Iris pigment epithelial cell (primary cell): ENCODE data around the gene SNAPC4.
"Not testable (repeated sequence)": the region's sequence is repeated elsewhere in the genome, so short reads cannot be mapped to it uniquely, and the experiment has no call there.

Experiments
- DNase-seq: peaks from one replicate; pipeline ENCODE4 v3.0.0-alpha.2; 2011; ENCODE audit warnings: low read depth

Gene SNAPC4

DNA sequence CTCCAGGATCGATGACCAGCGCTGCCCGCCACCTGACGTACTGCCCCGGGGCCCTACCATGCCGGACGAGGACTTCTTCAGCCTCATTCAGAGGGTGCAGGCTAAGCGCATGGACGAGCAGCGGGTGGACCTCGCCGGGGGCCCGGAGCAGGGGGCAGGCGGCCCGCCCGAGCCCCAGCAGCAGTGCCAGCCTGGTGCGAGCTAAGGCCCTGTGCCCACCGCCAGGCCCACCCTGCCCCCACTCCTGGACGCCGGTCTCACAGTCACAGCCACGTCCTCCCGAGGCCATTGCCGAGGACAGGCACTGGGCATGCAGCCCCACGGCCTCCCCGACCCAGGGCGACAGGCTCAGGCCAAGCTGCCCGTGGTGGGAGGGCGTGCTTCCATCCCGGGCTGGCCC is 42.0 kb downstream of the SNAPC4 start:
- DNase-seq, result no peak

GRCh38 chr9:136357202-136357725 is 42.7 kb downstream of the SNAPC4 start:
- no peak for DNase-seq

DNA sequence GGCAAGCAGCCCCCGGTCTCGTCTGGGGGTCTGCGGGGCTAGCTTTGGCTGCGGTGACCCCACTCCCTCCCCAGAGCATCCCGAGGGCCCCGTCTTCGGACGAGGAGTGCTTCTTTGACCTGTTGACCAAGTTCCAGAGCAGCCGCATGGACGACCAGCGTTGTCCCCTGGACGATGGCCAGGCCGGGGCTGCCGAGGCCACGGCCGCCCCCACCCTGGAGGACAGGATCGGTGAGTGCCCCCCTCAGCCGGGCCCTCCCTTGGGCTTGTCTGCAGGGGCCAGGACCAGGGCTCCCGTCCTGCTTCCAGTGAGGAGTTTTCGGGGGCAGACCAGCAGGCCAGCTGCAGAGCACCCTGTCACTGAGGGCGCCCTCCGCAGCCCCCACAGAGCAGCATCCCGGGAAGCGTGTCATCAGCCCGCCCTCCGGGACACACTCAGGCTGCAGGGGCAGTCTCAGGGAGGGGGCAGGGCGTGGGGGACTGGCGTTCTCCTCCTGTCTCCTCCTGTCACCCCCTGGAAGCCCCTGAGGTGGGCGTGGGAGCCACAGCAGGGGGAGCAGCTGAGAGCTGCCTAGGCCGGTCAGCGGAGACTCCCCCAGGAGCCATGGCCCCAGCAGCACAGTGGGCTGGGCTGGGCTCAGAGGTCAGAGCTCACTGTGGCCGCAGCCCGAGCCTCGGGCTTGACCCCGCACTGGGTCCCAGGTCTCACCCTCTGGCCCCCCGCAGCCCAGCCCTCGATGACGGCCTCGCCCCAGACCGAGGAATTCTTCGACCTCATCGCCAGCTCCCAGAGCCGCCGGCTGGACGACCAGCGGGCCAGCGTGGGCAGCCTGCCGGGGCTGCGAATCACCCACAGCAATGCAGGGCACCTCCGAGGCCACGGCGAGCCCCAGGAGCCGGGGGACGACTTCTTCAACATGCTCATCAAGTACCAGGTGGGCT is 44.1 kb downstream of the SNAPC4 start:
- DNase-seq, result no peak

- DNase-seq, result no peak
Observed at GRCh38 chr9:136354592-136355085, 45.3 kb downstream of the SNAPC4 start.

DNA sequence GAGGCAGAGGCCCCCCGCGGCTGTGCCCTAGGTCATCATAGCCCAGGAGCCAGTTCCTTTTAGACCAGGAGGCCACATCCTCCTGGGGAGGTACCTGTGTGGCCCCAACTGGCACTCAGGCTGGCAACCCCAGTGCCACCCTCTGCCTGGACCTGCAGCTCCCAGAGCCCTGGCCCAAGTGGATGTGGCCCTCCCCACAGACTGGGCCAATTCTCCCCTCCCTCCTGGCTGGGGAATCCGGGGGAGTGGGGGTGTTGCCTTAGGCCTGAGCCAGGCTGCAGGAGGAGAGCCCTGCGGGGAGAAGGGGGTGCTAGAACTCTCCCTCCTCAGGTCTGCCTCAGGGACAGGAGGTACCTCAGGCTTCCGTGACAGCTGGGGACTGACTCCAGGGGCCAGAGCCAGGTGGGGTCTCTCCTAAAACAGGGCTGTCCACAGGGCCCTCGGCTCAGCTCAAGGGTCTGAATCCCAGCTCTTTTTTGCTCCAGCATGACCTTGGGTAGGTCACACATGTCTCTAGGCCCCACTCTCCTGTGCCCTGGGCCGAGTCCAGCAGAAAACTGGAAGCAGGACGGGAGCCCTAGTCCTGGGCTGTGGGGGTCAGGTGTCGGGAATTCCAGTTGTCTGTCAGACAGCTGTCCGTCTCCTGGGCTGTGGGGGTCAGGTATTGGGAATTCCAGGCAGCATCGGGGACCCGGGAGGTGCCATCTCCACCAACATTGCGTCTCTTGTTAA is 46.0 kb downstream of the SNAPC4 start:
- DNase-seq, result no peak

- no peak for DNase-seq
Observed at GRCh38 chr9:136353088-136353487, 46.9 kb downstream of the SNAPC4 start.

DNA sequence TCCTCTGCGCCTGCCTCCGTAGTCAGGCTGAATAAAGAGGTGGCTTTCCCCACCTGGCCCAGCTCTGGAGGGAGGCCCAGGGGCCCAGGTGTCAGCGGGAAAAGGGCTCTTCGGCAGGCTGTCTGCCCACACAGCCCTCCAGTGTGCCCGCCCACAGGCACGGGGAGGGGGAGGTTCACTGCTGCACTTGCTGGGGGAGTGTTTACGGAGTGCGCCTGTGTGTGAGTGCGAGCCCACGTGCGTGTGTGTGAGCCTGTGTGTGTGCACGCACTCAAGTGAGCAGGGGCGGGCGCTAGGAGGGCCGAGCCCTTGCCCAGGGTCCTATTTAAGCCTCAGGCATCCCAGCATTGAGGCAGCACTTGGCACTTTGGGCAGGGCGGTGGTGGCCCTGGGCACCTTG is 47.3 kb downstream of the SNAPC4 start:
- DNase-seq, result no peak

- not testable (repeated sequence) for DNase-seq
Observed at GRCh38 chr9:136351868-136352267, 48.1 kb downstream of the SNAPC4 start.

DNA sequence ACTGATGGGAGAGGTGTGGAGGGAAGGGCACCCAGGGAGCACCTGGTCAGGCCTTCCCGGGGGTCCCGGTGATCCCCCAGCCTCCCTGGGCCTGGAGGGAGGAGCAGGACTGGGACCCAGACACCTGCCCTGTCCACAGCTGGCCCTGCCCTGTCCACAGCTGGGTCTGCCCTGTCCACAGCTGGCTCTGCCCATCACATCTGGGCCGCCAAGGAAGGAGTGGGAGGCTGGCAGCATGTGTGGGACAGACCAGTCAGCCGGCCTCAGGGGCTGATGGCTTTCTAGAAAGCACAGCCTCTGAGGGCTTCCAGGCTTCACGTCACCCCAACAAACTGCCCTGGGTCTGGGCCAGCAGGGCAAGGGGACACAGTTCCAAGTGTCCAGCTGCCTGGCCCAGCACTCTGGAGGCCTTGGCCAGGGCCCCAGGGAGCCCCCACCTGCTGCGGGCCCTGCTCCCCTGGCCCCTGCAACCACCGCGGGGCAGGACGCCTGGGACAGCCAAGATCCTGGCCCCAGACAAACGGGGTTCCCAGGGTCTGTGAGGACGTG is 48.6 kb downstream of the SNAPC4 start:
- DNase-seq, result no peak
